SJCRH30 (cell line): ENCODE measurements around the gene ABI2. TPM values are rescaled to one million over a fixed set of nuclear protein-coding genes. Genes with fewer than 3 reads are reported as not detected.

ENCODE experiments used
- DNase-seq, 2 experiments: peaks; one replicate each; pipeline ENCODE4 v3.0.0-alpha.2; 2015 to 2020
- H3K27ac ChIP-seq: fragments of 250-450 bp; sonication (Bioruptor Pico); 2 replicates; pipeline ENCODE4 v1.5.1; 2020; ENCODE audit warnings: mild to moderate bottlenecking, moderate library complexity
- H3K27me3 ChIP-seq: fragments of 250-450 bp; sonication (Bioruptor Pico); 2 replicates; pipeline ENCODE4 v1.5.1; 2020; ENCODE audit warnings: mild to moderate bottlenecking, moderate library complexity
- H3K36me3 ChIP-seq: fragments of 250-450 bp; sonication (Bioruptor Pico); 2 replicates; pipeline ENCODE4 v1.5.1; 2020; ENCODE audit warnings: mild to moderate bottlenecking, moderate library complexity
- H3K4me1 ChIP-seq: fragments of 250-450 bp; sonication (Bioruptor Pico); 2 replicates; pipeline ENCODE4 v1.5.1; 2020; ENCODE audit warnings: mild to moderate bottlenecking, moderate library complexity
- H3K4me3 ChIP-seq: fragments of 250-450 bp; sonication (Bioruptor Pico); 2 replicates; pipeline ENCODE4 v1.5.1; 2020; ENCODE audit warnings: mild to moderate bottlenecking, moderate library complexity
- H3K9me3 ChIP-seq: fragments of 250-450 bp; sonication (Bioruptor Pico); replicated peaks from 2 replicates; pipeline ENCODE4 v1.5.1; 2020; ENCODE audit warnings: mild to moderate bottlenecking, moderate library complexity
- total RNA-seq: library from RNA; depleted of rRNA; stranded (reverse); fragments of >200 nt; shearing (Covaris generic); gene quantifications from 2 replicates; pipeline ENCODE4 v1.2.3, GENCODE V29; 2014

Gene ABI2
- total RNA-seq, 1 experiment from 2014 or later: 95.0 TPM

DNA sequence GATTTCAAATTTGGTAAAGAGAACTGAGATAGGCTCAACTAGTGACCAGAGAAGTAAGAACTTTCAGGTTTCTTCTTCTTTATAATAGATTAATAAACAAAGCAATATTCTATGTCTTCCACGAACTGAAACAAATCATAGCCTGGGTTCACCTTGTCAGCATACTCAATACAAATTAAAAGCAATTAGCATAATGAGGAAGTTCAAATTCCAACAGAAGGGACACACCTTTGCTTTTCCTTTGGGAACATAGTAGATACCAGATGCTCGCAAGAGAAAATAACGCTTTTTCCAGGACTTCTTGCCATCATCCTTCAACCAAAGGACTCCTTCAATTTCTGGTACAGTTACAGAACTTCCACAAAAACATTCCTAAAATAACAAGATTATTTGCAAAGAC, 127.0 kb downstream of the ABI2 start:
- Histone ChIP-seq H3K36me3 (peaks cover 66% of the 10 kb centered on the region), H3K9me3 (no peaks in the 10 kb centered on the region), H3K27ac (no peak overlapping the region), H3K27me3 (no peaks in the 10 kb centered on the region), H3K4me3 (no peak overlapping the region), H3K4me1 (no peaks in the 10 kb centered on the region; the same call in 1 of the 2 replicates)
- no peak for DNase-seq

DNA sequence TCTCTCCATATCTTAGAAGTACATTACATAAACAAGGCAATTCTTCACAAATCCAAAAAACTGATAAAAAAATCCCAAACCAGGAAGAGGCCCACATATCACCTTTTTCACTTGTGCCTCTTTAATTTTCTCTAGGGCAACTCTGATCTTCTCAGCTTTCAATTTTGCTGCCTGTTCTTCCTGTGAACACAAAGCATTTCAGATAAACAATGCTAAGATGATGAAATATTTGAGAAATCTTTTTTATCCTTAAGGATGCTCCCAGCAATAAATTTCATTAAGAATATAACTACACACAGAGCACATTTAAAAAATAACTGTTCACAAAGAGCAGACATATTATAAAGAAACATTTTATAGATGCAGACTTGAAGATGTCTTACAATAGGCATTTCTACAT, 133.6 kb downstream of the ABI2 start:
- no peak overlapping the region for H3K27ac ChIP-seq
- peaks cover 46% of the 10 kb centered on the region for H3K36me3 ChIP-seq
- H3K4me3 ChIP-seq: no peak overlapping the region
- H3K9me3 ChIP-seq: no peaks in the 10 kb centered on the region
- no peaks in the 10 kb centered on the region for H3K4me1 ChIP-seq
- H3K27me3 ChIP-seq: no peaks in the 10 kb centered on the region
- DNase-seq: no peak

DNA sequence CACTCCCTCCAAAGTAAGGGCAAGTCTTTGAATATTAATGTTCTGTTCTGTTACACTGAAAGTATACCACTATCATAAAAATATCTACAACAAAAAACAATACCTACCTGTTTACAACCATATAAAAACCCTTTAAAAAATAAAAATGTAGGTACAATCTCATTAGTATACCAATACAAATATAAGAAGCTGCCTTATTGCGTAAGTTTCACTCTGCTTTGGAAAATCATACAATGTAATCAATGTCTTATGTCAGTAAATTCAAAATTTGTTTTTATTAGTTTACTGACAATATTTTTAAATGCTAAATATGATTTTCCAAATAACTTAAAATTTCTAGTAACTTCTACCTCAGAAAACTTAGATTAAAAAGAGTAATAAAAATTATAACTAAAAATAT, 134.1 kb downstream of the ABI2 start:
- Histone ChIP-seq H3K9me3 (no peaks in the 10 kb centered on the region), H3K27ac (no peak overlapping the region), H3K4me1 (no peaks in the 10 kb centered on the region), H3K27me3 (no peaks in the 10 kb centered on the region), H3K4me3 (no peak overlapping the region), H3K36me3 (peaks cover 44% of the 10 kb centered on the region)
- no peak for DNase-seq

DNA sequence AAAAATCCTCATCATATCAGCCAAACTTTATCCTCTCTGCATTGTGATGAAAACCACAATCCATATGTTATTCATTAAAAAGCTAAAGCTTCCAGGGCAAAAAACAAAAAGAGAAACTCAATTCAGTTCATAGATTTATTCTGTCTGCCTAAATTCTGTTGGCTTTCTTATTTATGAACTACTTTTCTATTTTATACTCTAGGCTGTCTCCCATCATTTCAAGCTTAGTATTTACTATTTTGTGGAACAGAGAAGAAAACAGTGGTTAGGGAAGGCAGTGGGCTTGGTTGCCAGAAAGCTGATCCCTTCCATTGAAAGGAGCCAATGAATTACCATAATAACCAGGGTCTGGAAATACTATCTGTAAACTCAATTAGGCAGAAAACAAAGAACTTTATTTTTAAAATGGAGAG, 135.1 kb downstream of the ABI2 start:
- no peaks in the 10 kb centered on the region for H3K27me3 ChIP-seq
- no peaks in the 10 kb centered on the region for H3K4me1 ChIP-seq
- H3K27ac ChIP-seq: no peak overlapping the region
- H3K36me3 ChIP-seq: peaks cover 40% of the 10 kb centered on the region
- H3K4me3 ChIP-seq: no peak overlapping the region
- H3K9me3 ChIP-seq: no peaks in the 10 kb centered on the region
- peak in 1 of 2 experiments; percentile 18 for DNase-seq

DNA sequence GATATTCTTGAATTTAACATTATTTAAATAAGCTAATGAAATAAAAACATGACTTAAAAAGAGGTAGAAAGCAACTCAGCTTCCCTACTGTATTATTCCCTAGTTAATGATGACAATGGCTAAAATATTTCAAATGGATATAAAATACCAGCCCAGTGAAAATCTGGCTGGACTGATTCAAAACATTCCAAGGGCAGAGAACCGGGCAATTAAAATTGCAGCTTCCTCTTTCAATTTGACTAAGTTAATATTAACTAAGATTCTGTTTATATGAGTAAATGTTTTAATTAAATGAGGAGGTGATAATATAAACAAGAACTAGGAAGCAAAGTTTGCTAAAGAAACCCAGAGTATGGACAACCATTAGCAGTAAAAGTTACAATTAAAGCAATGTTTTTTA, 141.4 kb downstream of the ABI2 start:
- no peak overlapping the region for H3K27ac ChIP-seq
- H3K9me3 ChIP-seq: no peaks in the 10 kb centered on the region
- H3K4me3 ChIP-seq: no peak overlapping the region
- H3K27me3 ChIP-seq: no peaks in the 10 kb centered on the region
- H3K4me1 ChIP-seq: no peaks in the 10 kb centered on the region
- peaks cover 19% of the 10 kb centered on the region for H3K36me3 ChIP-seq
- no peak for DNase-seq

DNA sequence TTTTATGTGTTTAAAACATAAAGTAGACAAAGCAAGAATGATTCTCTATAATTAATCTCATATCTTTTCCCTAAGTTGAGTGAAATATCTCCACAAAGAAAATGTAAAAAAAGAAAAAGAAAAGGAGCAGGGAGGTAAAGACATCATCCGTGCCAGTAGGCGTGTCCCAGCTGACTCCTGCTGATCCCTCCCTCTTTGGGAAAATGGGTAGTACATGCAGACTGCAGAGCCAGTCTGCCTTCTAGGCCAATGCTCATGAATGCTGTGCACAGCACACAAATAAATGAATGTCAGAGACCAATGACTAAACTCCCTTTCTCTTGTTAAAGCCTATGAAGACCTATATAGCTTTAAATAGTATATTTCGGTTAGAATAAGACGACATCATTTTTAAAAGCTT, 142.2 kb downstream of the ABI2 start:
- no peaks in the 10 kb centered on the region for H3K9me3 ChIP-seq
- no peaks in the 10 kb centered on the region for H3K27me3 ChIP-seq
- no peak overlapping the region for H3K27ac ChIP-seq
- peaks cover 19% of the 10 kb centered on the region for H3K36me3 ChIP-seq
- no peak overlapping the region for H3K4me3 ChIP-seq
- no peaks in the 10 kb centered on the region for H3K4me1 ChIP-seq
- no peak for DNase-seq

DNA sequence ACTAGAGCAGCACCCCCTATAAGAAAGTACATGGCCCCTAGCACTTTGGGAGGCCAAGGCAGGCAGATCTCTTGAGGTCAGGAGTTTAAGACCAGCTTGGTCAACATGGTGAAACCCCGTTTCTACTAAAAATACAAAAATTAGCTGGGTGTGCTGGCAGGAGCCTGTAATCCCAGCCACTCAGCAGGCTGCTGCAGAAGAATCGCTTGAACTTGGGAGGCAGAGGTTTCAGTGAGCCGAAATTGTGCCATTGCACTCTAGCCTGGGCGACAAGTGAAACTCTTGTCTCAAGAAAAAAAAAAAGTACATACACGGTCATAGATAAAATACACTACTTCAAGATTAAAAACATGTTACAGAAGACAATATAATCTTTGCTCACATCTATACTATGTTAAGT, 143.1 kb downstream of the ABI2 start:
- no peak for DNase-seq

DNA sequence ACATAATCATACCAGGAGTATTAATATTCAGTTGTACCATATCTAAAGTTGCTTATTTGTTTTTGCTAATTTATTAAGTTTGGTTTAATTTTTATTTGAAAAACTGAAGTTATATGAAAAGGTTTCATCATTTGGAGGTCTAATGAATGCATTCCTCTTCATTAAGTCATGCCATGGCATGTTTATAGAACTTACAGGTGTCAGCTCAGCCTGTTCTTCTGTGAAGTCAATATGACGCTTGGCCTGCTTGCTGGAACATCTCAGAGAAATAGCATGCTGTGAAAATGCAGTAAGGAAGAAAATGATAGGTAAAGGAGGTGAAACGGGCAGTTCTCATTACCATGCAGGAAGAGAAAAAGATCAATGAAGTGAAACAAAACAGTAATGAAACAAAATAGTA, 148.7 kb downstream of the ABI2 start:
- H3K27me3 ChIP-seq: no peaks in the 10 kb centered on the region
- no peak for DNase-seq
- no peak overlapping the region for H3K27ac ChIP-seq
- peaks cover 21% of the 10 kb centered on the region for H3K36me3 ChIP-seq
- H3K4me1 ChIP-seq: no peaks in the 10 kb centered on the region
- no peaks in the 10 kb centered on the region for H3K9me3 ChIP-seq
- H3K4me3 ChIP-seq: no peak overlapping the region

More for the DNA sequence above, 143.1 kb downstream of the ABI2 start:
- Histone ChIP-seq H3K9me3 (no peaks in the 10 kb centered on the region), H3K27ac (no peak overlapping the region), H3K4me1 (no peaks in the 10 kb centered on the region), H3K27me3 (no peaks in the 10 kb centered on the region), H3K4me3 (no peak overlapping the region), H3K36me3 (peaks cover 22% of the 10 kb centered on the region)

DNA sequence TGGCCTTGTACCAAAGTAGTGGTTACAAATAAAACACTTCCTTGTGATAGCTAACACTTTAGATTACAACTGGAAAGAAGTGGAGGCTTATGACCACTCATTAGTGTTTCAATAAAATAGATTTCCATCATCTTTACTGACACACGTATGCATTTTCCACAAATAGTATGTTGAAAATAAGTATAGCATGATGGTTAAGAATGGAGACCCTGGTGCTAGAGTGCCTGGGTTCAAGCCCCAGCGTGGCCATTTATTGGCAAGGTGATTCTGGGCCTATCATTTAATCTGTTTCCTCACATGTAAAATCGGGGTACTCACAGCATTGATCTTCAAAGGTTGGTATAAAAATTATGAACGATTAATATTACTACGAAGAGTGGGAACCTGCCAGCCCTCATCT, 152.4 kb downstream of the ABI2 start:
- Histone ChIP-seq H3K9me3 (no peaks in the 10 kb centered on the region), H3K36me3 (peaks cover 30% of the 10 kb centered on the region), H3K27ac (no peak overlapping the region), H3K4me3 (no peak overlapping the region), H3K4me1 (peaks cover 4% of the 10 kb centered on the region; the same call in 1 of the 2 replicates), H3K27me3 (no peaks in the 10 kb centered on the region)
- DNase-seq: no peak

DNA sequence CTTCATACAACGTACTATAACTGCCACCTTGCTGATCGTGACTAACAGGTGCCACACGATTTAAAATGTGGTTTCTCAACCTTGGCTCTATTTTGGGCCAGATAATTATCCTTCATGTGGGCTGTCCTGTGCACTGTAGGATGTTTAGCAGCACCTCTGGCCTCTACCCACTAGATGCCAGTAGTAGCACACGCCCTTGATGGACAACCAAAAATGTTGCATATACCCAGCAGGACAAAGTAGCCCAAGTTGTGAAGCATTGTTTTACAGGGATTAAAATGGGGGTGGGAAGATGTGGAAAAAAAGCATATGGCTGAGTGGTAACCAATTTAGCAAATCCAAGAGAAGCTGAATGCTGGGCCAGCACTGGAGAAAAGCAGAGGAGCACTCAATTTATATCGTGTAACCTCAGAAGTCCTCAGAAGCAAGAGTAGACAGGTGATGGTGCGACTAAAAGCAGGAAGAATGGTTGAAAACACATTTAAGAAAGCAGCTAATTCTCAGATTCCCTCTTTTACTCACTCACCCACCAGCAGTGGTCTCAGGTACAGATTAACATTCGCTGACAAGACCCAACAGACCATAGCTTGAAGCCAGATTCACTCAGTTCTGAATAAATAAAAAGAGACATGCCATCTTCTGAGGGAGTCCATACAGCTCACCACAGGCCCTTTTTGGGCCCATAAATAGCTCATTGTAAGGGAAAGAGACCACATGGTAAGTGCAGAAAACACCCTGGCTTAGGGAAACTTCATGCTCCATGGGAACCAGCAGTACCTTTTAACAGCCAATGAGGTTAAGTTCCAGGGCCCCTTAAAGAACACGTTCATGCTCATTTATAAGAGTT, 156.3 kb downstream of the ABI2 start:
- peak; percentile 24 to 56 for DNase-seq
- H3K27ac ChIP-seq: peak overlapping the region; percentile 15; the same call in 1 of the 2 replicates
- H3K4me3 ChIP-seq: no peak overlapping the region
- no peaks in the 10 kb centered on the region for H3K9me3 ChIP-seq
- peaks cover 36% of the 10 kb centered on the region for H3K36me3 ChIP-seq
- H3K27me3 ChIP-seq: no peaks in the 10 kb centered on the region
- H3K4me1 ChIP-seq: peaks cover 4% of the 10 kb centered on the region; the same call in 1 of the 2 replicates

DNA sequence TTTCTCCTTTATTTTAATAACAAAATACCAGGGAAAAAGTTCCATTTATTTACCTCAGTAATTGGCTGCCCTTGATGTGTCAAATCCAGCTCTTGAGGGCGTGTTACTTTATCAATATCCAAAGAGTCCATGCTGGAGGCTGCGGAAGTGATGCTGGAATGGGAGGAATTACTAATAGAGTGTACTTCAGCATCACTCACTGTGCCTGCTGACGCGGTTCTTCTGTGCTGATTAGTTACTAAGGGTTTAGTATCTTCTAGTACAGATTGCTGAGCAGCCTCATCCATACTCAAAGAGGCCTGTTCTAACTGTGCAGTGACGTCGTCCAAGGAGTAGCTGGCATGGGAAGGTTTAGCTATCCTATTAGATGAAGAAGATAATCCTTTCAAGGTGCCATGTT, 161.3 kb downstream of the ABI2 start:
- no peaks in the 10 kb centered on the region for H3K9me3 ChIP-seq
- peaks cover 55% of the 10 kb centered on the region for H3K36me3 ChIP-seq
- no peak overlapping the region for H3K4me3 ChIP-seq
- peaks cover 2% of the 10 kb centered on the region; the same call in 1 of the 2 replicates for H3K4me1 ChIP-seq
- H3K27ac ChIP-seq: no peak overlapping the region
- no peaks in the 10 kb centered on the region for H3K27me3 ChIP-seq
- DNase-seq: no peak

DNA sequence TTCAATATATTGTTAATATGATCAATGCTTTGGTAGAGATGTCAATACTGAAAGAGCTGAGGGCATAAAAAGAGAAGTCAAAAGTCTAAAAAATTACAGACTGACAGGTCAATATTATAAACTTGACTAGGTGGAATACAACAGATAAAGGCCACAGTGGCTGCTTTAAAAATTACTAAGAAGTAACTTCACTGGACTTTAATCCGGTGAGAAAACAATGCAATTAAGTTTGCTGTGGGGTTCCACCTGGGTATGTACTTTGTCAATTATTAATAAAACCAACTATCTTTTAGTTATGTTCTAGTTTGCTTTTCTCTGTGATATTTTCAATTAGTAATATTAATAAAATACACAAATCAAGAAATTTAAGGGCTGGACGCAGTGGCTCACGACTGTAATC, 162.2 kb downstream of the ABI2 start:
- Histone ChIP-seq H3K27ac (no peak overlapping the region), H3K9me3 (no peaks in the 10 kb centered on the region), H3K27me3 (no peaks in the 10 kb centered on the region), H3K36me3 (peaks cover 60% of the 10 kb centered on the region), H3K4me3 (no peak overlapping the region), H3K4me1 (no peaks in the 10 kb centered on the region)
- DNase-seq: no peak

DNA sequence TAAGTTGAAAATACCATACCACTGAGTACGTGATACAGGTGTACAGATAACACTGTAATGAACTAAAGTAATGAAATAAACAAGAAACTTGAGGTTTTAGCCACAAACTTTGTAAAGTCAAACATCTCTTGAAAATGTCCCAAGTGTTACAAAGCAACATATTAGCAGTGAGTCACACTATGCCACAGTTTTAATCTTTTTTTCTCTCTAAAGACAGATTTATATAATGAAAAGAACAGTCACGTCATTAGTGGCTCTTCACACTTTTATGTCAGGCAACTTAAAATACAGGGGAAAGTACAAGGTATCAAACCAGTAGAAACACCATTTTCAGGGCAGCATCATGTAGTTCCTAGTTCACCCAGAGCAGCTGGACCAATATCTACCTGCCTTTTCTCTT, 164.8 kb downstream of the ABI2 start:
- peaks cover 48% of the 10 kb centered on the region for H3K36me3 ChIP-seq
- no peaks in the 10 kb centered on the region for H3K27me3 ChIP-seq
- H3K27ac ChIP-seq: no peak overlapping the region

More for the DNA sequence above, 164.8 kb downstream of the ABI2 start:
- Histone ChIP-seq H3K4me1 (no peaks in the 10 kb centered on the region), H3K4me3 (no peak overlapping the region), H3K9me3 (no peaks in the 10 kb centered on the region)
- no peak for DNase-seq
